ENCODE measurements around the gene SLC40A1.
A peak's percentile ranks its signal among the peaks of the same experiment; 100 is the strongest.
"Not testable (repeated sequence)": the region's sequence is repeated elsewhere in the genome, so short reads cannot be mapped to it uniquely, and the experiment has no call there.

SLC40A1 gene

DNA sequence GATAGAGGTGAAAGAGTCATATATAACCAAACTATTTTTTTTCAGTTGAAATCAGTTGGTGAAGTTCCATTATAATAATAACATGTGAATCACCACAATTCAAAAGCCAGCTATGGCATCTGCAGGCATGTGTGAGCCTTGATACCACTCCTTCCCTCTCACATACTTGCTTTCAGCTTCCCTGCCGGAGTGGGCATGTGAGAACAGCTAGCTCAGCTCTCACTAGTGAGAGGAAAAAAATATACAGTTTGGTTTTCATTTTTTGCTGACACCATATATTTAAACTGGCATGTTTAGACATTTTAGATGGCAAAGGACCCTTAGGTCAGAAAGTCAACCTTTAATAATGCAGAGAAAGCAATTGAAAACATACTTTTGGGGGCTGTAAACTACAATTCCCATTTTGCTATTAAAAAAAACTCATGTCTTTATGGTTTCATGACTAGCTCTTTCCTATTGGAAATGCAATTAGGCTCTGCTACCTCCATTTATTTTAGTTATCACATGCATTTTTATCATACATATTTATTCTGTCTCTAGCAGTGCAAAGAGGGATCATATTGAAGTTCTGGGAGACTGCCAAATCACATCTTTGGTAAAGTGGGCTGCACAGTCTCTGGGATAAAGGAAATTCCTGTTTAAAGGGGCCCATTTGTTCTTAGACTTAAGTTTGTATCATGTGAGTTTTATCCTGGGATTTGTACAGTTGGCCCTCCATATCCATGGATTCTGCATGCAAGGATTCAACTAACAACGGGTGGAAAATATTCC is 33.2 kb upstream of the SLC40A1 start:
- no peaks in the 10 kb centered on the region for H3K9me3 ChIP-seq (ENCODE audit: control insufficient read depth, low read length)
- peaks cover 50% of the 10 kb centered on the region for H3K4me1 ChIP-seq (ENCODE audit: control insufficient read depth, insufficient read depth, low read length)
- DNase-seq (ENCODE audit: low read depth) = peak; percentile 73
- peak overlapping the region; percentile 92 for H3K9ac ChIP-seq (ENCODE audit: low read length)
- no peaks in the 10 kb centered on the region for H3K36me3 ChIP-seq (ENCODE audit: control insufficient read depth, insufficient read depth, low read length, severe bottlenecking)
- peak overlapping the region; percentile 78 for H3K4me3 ChIP-seq (ENCODE audit: low read length)
- no peaks in the 10 kb centered on the region for H3K27me3 ChIP-seq (replicated peaks; ENCODE audit: control insufficient read depth, insufficient read depth, low read length)

DNA sequence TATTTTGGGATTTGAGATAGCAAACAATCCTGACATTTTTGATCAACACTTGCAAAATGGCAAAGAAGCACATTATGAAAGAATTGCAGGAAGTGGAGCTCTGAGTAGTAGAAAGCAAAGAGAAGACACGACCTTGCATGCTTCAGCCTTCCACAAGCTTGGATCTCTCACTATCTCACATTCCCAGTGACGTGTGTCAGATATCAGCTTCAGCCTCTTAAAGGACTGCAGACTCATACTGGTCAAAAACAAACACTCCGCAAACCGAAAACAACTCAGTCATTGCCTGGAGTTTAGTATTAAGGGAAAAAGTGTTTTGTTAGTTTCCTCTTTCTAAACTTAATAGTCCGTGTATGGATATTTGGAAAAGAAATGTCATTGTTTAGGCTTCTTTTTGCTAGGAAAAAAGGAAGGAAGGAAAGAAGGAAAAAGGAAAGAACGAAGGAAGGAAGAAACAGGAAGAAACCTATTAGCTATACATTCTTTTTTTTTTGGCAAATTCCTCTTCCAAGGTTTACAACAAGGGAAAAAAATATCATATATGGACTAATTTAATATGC is 32.6 kb upstream of the SLC40A1 start:
- no peaks in the 10 kb centered on the region for H3K9me3 ChIP-seq (ENCODE audit: control insufficient read depth, low read length)
- H3K36me3 ChIP-seq (ENCODE audit: control insufficient read depth, insufficient read depth, low read length, severe bottlenecking) = no peaks in the 10 kb centered on the region
- peak; percentile 78 for DNase-seq (ENCODE audit: low read depth)
- H3K9ac ChIP-seq (ENCODE audit: low read length) = peak overlapping the region; percentile 92
- peak overlapping the region; percentile 78 for H3K4me3 ChIP-seq (ENCODE audit: low read length)
- H3K4me1 ChIP-seq (ENCODE audit: control insufficient read depth, insufficient read depth, low read length) = peaks cover 55% of the 10 kb centered on the region
- no peaks in the 10 kb centered on the region for H3K27me3 ChIP-seq (replicated peaks; ENCODE audit: control insufficient read depth, insufficient read depth, low read length)

GRCh38 chr2:189610700-189611099 is 30.1 kb upstream of the SLC40A1 start:
- peaks cover 65% of the 10 kb centered on the region for H3K4me1 ChIP-seq (ENCODE audit: control insufficient read depth, insufficient read depth, low read length)
- H3K4me3 ChIP-seq (ENCODE audit: low read length) = no peak overlapping the region
- H3K27me3 ChIP-seq (replicated peaks; ENCODE audit: control insufficient read depth, insufficient read depth, low read length) = no peaks in the 10 kb centered on the region
- H3K9me3 ChIP-seq (ENCODE audit: control insufficient read depth, low read length) = no peaks in the 10 kb centered on the region
- H3K9ac ChIP-seq (ENCODE audit: low read length) = peak overlapping the region; percentile 27
- H3K36me3 ChIP-seq (ENCODE audit: control insufficient read depth, insufficient read depth, low read length, severe bottlenecking) = no peaks in the 10 kb centered on the region
- no peak for DNase-seq (ENCODE audit: low read depth)

GRCh38 chr2:189609853-189610252 is 29.3 kb upstream of the SLC40A1 start:
- H3K9ac ChIP-seq (ENCODE audit: low read length) = peak overlapping the region; percentile 77
- DNase-seq (ENCODE audit: low read depth) = no peak
- peak overlapping the region; percentile 2 for H3K4me3 ChIP-seq (ENCODE audit: low read length)
- no peaks in the 10 kb centered on the region for H3K9me3 ChIP-seq (ENCODE audit: control insufficient read depth, low read length)
- H3K4me1 ChIP-seq (ENCODE audit: control insufficient read depth, insufficient read depth, low read length) = peaks cover 65% of the 10 kb centered on the region
- H3K36me3 ChIP-seq (ENCODE audit: control insufficient read depth, insufficient read depth, low read length, severe bottlenecking) = no peaks in the 10 kb centered on the region
- no peaks in the 10 kb centered on the region for H3K27me3 ChIP-seq (replicated peaks; ENCODE audit: control insufficient read depth, insufficient read depth, low read length)

- Histone ChIP-seq H3K27me3 (replicated peaks; ENCODE audit: control insufficient read depth, insufficient read depth, low read length) (no peaks in the 10 kb centered on the region), H3K36me3 (ENCODE audit: control insufficient read depth, insufficient read depth, low read length, severe bottlenecking) (no peaks in the 10 kb centered on the region)
- DNase-seq (ENCODE audit: low read depth) = peak; percentile 72
These were observed 28.8 kb upstream of the SLC40A1 start for GRCh38 chr2:189609423-189609816.

GRCh38 chr2:189608795-189609422 is 28.3 kb upstream of the SLC40A1 start:
- H3K36me3 ChIP-seq (ENCODE audit: control insufficient read depth, insufficient read depth, low read length, severe bottlenecking) = no peaks in the 10 kb centered on the region
- H3K4me1 ChIP-seq (ENCODE audit: control insufficient read depth, insufficient read depth, low read length) = peaks cover 57% of the 10 kb centered on the region
- H3K9ac ChIP-seq (ENCODE audit: low read length) = peak overlapping the region; percentile 77
- DNase-seq (ENCODE audit: low read depth) = peak; percentile 76
- no peaks in the 10 kb centered on the region for H3K27me3 ChIP-seq (replicated peaks; ENCODE audit: control insufficient read depth, insufficient read depth, low read length)
- peak overlapping the region; percentile 2 for H3K4me3 ChIP-seq (ENCODE audit: low read length)
- H3K9me3 ChIP-seq (ENCODE audit: control insufficient read depth, low read length) = no peaks in the 10 kb centered on the region

More at GRCh38 chr2:189609423-189609816, 28.8 kb upstream of the SLC40A1 start:
- no peaks in the 10 kb centered on the region for H3K9me3 ChIP-seq (ENCODE audit: control insufficient read depth, low read length)
- H3K4me1 ChIP-seq (ENCODE audit: control insufficient read depth, insufficient read depth, low read length) = peaks cover 61% of the 10 kb centered on the region
- H3K4me3 ChIP-seq (ENCODE audit: low read length) = peak overlapping the region; percentile 2
- peak overlapping the region; percentile 77 for H3K9ac ChIP-seq (ENCODE audit: low read length)

- Histone ChIP-seq H3K9ac (ENCODE audit: low read length) (peak overlapping the region; percentile 77), H3K4me1 (ENCODE audit: control insufficient read depth, insufficient read depth, low read length) (peaks cover 49% of the 10 kb centered on the region), H3K9me3 (ENCODE audit: control insufficient read depth, low read length) (no peaks in the 10 kb centered on the region), H3K27me3 (replicated peaks; ENCODE audit: control insufficient read depth, insufficient read depth, low read length) (no peaks in the 10 kb centered on the region), H3K36me3 (ENCODE audit: control insufficient read depth, insufficient read depth, low read length, severe bottlenecking) (no peaks in the 10 kb centered on the region), H3K4me3 (ENCODE audit: low read length) (no peak overlapping the region)
- DNase-seq (ENCODE audit: low read depth) = no peak
These were observed 27.6 kb upstream of the SLC40A1 start for GRCh38 chr2:189608170-189608569.

GRCh38 chr2:189602233-189602632 is 21.6 kb upstream of the SLC40A1 start:
- no peak for DNase-seq (ENCODE audit: low read depth)
- Histone ChIP-seq H3K36me3 (ENCODE audit: control insufficient read depth, insufficient read depth, low read length, severe bottlenecking) (no peaks in the 10 kb centered on the region), H3K4me1 (ENCODE audit: control insufficient read depth, insufficient read depth, low read length) (peaks cover 19% of the 10 kb centered on the region), H3K27me3 (replicated peaks; ENCODE audit: control insufficient read depth, insufficient read depth, low read length) (no peaks in the 10 kb centered on the region), H3K9ac (ENCODE audit: low read length) (no peak overlapping the region), H3K9me3 (ENCODE audit: control insufficient read depth, low read length) (no peaks in the 10 kb centered on the region), H3K4me3 (ENCODE audit: low read length) (no peak overlapping the region)

DNA sequence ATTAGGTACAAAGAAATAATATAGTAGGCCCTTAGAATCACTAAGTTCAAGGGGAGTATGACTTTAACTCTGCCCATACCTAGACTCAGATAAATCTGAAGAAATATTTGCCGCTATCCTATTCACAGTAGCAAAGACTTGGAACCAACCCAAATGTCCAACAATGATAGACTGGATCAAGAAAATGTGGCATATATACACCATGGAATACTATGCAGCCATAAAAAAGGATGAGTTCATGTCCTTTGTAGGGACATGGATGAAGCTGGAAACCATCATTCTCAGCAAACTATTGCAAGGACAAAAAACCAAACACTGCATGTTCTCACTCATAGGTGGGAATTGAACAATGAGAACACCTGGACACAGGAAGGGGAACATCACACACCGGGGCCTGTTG is 21.1 kb upstream of the SLC40A1 start:
- H3K9ac ChIP-seq (ENCODE audit: low read length); H3K4me3 ChIP-seq (ENCODE audit: low read length); H3K27me3 ChIP-seq (replicated peaks; ENCODE audit: control insufficient read depth, insufficient read depth, low read length); DNase-seq (ENCODE audit: low read depth); H3K9me3 ChIP-seq (ENCODE audit: control insufficient read depth, low read length); H3K36me3 ChIP-seq (ENCODE audit: control insufficient read depth, insufficient read depth, low read length, severe bottlenecking): not testable (repeated sequence)
- peaks cover 13% of the 10 kb centered on the region for H3K4me1 ChIP-seq (ENCODE audit: control insufficient read depth, insufficient read depth, low read length)

DNA sequence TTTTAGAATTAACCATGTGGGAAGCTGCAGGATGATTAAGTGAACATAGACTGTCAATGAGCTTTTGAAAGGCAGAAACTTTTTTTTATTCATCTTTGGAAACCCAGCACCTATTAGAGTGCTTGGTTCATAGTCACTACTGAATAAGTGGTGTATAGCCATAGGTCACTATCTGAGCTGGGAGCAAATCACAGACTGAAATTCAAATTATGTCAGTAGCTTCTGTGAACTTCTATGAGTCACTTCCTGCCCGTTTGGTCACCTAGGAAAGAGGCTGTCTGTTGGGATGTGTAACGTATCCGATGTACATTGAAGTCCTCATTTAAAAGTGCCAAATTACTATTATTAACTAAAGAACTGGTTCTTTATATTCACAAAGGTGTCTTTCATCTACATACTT is 20.5 kb upstream of the SLC40A1 start:
- no peak for DNase-seq (ENCODE audit: low read depth)
- Histone ChIP-seq H3K27me3 (replicated peaks; ENCODE audit: control insufficient read depth, insufficient read depth, low read length) (no peaks in the 10 kb centered on the region), H3K9me3 (ENCODE audit: control insufficient read depth, low read length) (no peaks in the 10 kb centered on the region), H3K4me3 (ENCODE audit: low read length) (no peak overlapping the region), H3K36me3 (ENCODE audit: control insufficient read depth, insufficient read depth, low read length, severe bottlenecking) (no peaks in the 10 kb centered on the region), H3K9ac (ENCODE audit: low read length) (no peak overlapping the region), H3K4me1 (ENCODE audit: control insufficient read depth, insufficient read depth, low read length) (peaks cover 12% of the 10 kb centered on the region)

DNA sequence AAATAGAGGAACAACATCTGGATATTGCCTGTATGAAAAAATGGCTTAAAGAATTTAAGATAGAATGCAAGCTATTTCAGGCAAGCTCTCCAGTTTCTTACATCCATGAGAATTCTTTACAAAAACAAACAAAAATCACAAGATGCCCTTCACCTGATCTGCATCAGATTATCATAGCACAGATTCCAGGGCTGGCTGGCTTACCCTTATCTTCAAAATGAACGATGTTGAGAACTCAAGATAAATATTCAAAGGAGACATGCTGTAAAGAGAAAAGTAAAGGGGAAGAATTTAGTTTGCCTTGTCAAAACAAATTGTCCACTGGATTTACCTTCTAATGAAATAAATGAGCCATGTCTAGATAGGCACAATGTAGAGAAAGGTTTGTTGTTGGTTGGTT is 18.7 kb upstream of the SLC40A1 start:
- peak; percentile 69 for DNase-seq (ENCODE audit: low read depth)
- Histone ChIP-seq H3K9ac (ENCODE audit: low read length) (no peak overlapping the region), H3K27me3 (replicated peaks; ENCODE audit: control insufficient read depth, insufficient read depth, low read length) (no peaks in the 10 kb centered on the region), H3K4me3 (ENCODE audit: low read length) (no peak overlapping the region), H3K9me3 (ENCODE audit: control insufficient read depth, low read length) (no peaks in the 10 kb centered on the region), H3K36me3 (ENCODE audit: control insufficient read depth, insufficient read depth, low read length, severe bottlenecking) (no peaks in the 10 kb centered on the region), H3K4me1 (ENCODE audit: control insufficient read depth, insufficient read depth, low read length) (peaks cover 12% of the 10 kb centered on the region)
